CD4-positive, alpha-beta memory T cell (primary cell): ENCODE results near the gene KRTAP9-2. TPM values are rescaled to one million over a fixed set of nuclear protein-coding genes. Genes with fewer than 3 reads are reported as not detected.
"Not testable (repeated sequence)": the region's sequence is repeated elsewhere in the genome, so short reads cannot be mapped to it uniquely, and the experiment has no call there.

Experiments used
- CTCF ChIA-PET: fragments of 350-600 bp; sonication (Branson Sonifier 250); formaldehyde crosslinking; loops from one replicate; lab custom pipeline; 2021; ENCODE audit warnings: inconsistent platforms; ENCODE audit not compliant: partially characterized antibody; lab: Charles Lee
- POLR2A ChIA-PET: fragments of 350-600 bp; sonication (Branson Sonifier 250); formaldehyde crosslinking; loops from one replicate; lab custom pipeline; 2021; ENCODE audit not compliant: partially characterized antibody; lab: Charles Lee
- DNase-seq, 5 donors: peaks; one replicate each; pipeline versions ENCODE4 v3.0.0 to v3.0.0-alpha.2; 2020 to 2022; ENCODE audit warnings: mixed read lengths in 1 of 5
- H3K27ac ChIP-seq: one replicate; pipeline ENCODE4 v1.7.0; 2013; ENCODE audit warnings: low read depth, low read length
- H3K27me3 ChIP-seq: 2 replicates; pipeline ENCODE4 v1.7.0; 2013; ENCODE audit warnings: mild to moderate bottlenecking, low read length, moderate library complexity; ENCODE audit not compliant: insufficient read depth
- H3K36me3 ChIP-seq: 2 replicates; pipeline ENCODE4 v1.7.0; 2013; ENCODE audit warnings: mild to moderate bottlenecking, low read length, moderate library complexity; ENCODE audit not compliant: insufficient read depth
- H3K4me1 ChIP-seq: 2 replicates; pipeline ENCODE4 v1.7.0; 2013; ENCODE audit warnings: mild to moderate bottlenecking, low read length, moderate library complexity; ENCODE audit not compliant: insufficient read depth
- H3K4me3 ChIP-seq, 2 donors: one replicate each; pipeline ENCODE4 v1.7.0; 2013; ENCODE audit warnings: low read length in 2 of 2, mild to moderate bottlenecking in 1 of 2
- H3K9me3 ChIP-seq, 2 donors: one replicate each; pipeline ENCODE4 v1.7.0; 2013; ENCODE audit warnings: low read length in 2 of 2, control low read depth in 1 of 2; ENCODE audit not compliant: control insufficient read depth in 1 of 2
- H3K27ac Mint-ChIP-seq, 7 donors: one replicate each; pipeline ENCODE4 v1.8.0; 2020 to 2021; ENCODE audit warnings: mixed read lengths in 7 of 7, mild to moderate bottlenecking in 6 of 7, inconsistent platforms in 3 of 7, moderate library complexity in 3 of 7
- H3K27me3 Mint-ChIP-seq, 2 donors: one replicate each; pipeline ENCODE4 v1.8.0; 2020 to 2021; ENCODE audit warnings: mixed read lengths in 2 of 2
- H3K36me3 Mint-ChIP-seq, 2 donors: one replicate each; pipeline ENCODE4 v1.8.0; 2020 to 2021; ENCODE audit warnings: mixed read lengths in 2 of 2, inconsistent platforms in 1 of 2, mild to moderate bottlenecking in 1 of 2
- H3K4me1 Mint-ChIP-seq, 4 donors: one replicate each; pipeline ENCODE4 v1.8.0; 2020 to 2021; ENCODE audit warnings: mixed read lengths in 4 of 4, mild to moderate bottlenecking in 1 of 4
- H3K4me3 Mint-ChIP-seq, 8 donors: one replicate each; pipeline ENCODE4 v1.8.0; 2020 to 2021; ENCODE audit warnings: mixed read lengths in 8 of 8, mild to moderate bottlenecking in 7 of 8, moderate library complexity in 6 of 8, inconsistent platforms in 3 of 8
- H3K9me3 Mint-ChIP-seq, 8 donors: one replicate each; pipeline ENCODE4 v1.8.0; 2020 to 2021; ENCODE audit warnings: mixed read lengths in 8 of 8, mild to moderate bottlenecking in 5 of 8, inconsistent platforms in 3 of 8, moderate library complexity in 1 of 8
- intact Hi-C: fragments of 100-400 bp; cut with micrococcal nuclease; formaldehyde crosslinking; loops from one replicate; pipeline ENCODE4 v1.15.1; 2023
- polyA plus RNA-seq, 2 donors: library from polyadenylated mRNA; unstranded; fragments of 300-500 nt; fragmentation: Illumina TruSeq; gene quantifications; one replicate each; pipeline ENCODE4 v1.2.3, GENCODE V29; 2021
- total RNA-seq, 2 experiments: library from RNA; stranded (reverse); gene quantifications; one replicate each; pipeline ENCODE4 v1.2.3, GENCODE V29; 2021

The KRTAP9-2 gene
- total and polyA plus RNA-seq, 4 experiments from 2014 or later = not detected

DNA sequence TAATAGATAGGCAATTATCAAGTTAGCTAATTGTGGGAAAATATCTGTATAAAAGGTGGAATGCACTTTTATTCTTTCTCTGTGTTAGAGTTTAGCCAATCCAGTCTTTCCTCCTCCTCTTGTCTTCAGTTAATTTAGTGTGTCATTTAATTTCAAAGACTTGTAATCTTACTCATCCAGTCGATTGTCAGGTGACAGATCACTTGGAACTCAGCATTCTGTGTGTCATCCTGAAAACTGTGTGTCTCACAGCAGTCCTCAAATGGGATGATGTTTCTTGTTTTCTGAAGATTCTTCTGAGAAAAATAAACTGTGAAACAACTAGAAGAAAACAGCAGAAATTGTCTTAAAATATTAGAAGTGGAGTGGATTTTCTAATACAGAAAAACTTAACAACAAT, 41.4 kb upstream of the KRTAP9-2 start:
- H3K4me1 Mint-ChIP-seq = no peaks in the 10 kb centered on the region
- Histone ChIP-seq H3K4me3 (no peak overlapping the region), H3K27me3 (no peaks in the 10 kb centered on the region), H3K36me3 (no peaks in the 10 kb centered on the region), H3K4me1 (no peaks in the 10 kb centered on the region), H3K9me3 (no peaks in the 10 kb centered on the region), H3K27ac (no peak overlapping the region)
- no peaks in the 10 kb centered on the region for H3K36me3 Mint-ChIP-seq
- ChIA-PET CTCF (no interaction called here), POLR2A (no interaction called here)
- DNase-seq = no peak
- H3K27ac Mint-ChIP-seq = no peak overlapping the region
- intact Hi-C loops = no loop called here
- peaks cover 0 to 5% (median 0%) of the 10 kb centered on the region in 8 donors for H3K9me3 Mint-ChIP-seq
- H3K27me3 Mint-ChIP-seq = peaks cover 3 to 18% of the 10 kb centered on the region in 2 donors
- H3K4me3 Mint-ChIP-seq = no peak overlapping the region

DNA sequence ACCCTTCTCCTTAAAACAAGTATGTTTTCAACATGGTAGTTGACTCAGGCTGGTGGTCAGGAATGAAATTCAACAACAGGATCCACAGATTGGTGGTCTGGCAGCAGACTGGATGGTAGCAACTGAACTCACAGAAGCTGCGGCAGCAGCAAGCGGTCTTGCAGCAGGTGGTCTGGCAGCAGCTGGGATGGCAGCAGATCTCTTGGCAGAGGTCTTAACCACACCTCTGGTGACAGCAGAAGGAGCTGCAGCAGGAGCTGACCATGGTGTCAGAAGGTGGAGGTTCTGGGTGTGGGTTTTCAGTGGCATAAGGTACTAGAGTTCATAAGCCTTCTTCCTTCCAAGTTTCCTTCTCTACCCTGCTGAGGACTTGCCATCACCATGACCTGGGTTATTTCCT, 39.6 kb upstream of the KRTAP9-2 start:
- H3K27me3 Mint-ChIP-seq = peaks cover 9 to 32% of the 10 kb centered on the region in 2 donors

DNA sequence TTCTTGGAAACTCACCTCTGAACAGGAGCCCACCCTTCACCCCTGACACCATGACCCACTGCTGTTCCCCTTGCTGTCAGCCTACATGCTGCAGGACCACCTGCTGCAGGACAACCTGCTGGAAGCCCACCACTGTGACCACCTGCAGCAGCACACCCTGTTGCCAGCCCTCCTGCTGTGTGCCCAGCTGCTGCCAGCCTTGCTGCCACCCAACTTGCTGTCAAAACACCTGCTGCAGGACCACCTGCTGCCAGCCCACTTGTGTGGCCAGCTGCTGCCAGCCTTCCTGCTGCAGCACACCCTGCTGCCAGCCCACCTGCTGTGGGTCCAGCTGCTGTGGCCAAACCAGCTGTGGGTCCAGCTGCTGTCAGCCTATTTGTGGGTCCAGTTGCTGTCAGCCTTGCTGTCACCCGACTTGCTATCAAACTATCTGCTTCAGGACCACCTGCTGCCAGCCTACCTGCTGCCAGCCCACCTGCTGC, 36.6 kb upstream of the KRTAP9-2 start, which contains the start of gene KRTAP9-1:
TSS of gene KRTAP9-1 (plus strand) at position 51 of the 482 bp plus-strand sequence. CDS start at position 51, 0 bp downstream.
- H3K4me3 Mint-ChIP-seq, H3K4me3 ChIP-seq, H3K27ac ChIP-seq, H3K27me3 ChIP-seq, H3K27ac Mint-ChIP-seq, H3K9me3 ChIP-seq, H3K36me3 ChIP-seq, intact Hi-C loops, H3K9me3 Mint-ChIP-seq, H3K36me3 Mint-ChIP-seq, DNase-seq, POLR2A ChIA-PET, H3K4me1 ChIP-seq, H3K4me1 Mint-ChIP-seq, CTCF ChIA-PET: not testable (repeated sequence)
- H3K27me3 Mint-ChIP-seq = peaks cover 9 to 27% of the 10 kb centered on the region in 2 donors

More for the DNA sequence above, 39.6 kb upstream of the KRTAP9-2 start:
- intact Hi-C loops = no loop called here
- no peak overlapping the region for H3K27ac Mint-ChIP-seq
- Histone ChIP-seq H3K4me3 (no peak overlapping the region), H3K36me3 (no peaks in the 10 kb centered on the region), H3K27ac (no peak overlapping the region), H3K27me3 (no peaks in the 10 kb centered on the region), H3K9me3 (no peaks in the 10 kb centered on the region), H3K4me1 (no peaks in the 10 kb centered on the region)
- no peak for DNase-seq
- H3K4me3 Mint-ChIP-seq = no peak overlapping the region
- no peaks in the 10 kb centered on the region for H3K4me1 Mint-ChIP-seq
- CTCF ChIA-PET = no interaction called here
- POLR2A ChIA-PET = no interaction called here
- H3K9me3 Mint-ChIP-seq = peaks cover 0 to 5% (median 0%) of the 10 kb centered on the region in 8 donors
- no peaks in the 10 kb centered on the region for H3K36me3 Mint-ChIP-seq

DNA sequence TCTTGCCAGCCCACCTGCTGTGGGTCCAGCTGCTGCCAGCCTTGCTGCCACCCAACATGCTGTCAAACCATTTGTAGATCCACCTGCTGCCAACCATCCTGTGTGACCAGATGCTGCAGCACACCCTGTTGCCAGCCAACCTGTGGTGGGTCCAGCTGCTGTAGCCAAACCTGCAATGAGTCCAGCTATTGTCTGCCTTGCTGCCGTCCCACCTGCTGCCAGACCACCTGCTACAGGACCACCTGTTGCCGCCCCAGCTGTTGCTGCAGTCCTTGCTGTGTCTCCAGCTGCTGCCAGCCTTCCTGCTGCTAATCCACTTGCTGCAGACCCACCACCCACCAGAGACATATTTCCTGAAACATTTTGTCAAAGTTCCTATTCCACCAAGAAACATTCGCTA, 36.1 kb upstream of the KRTAP9-2 start:
- H3K4me3 ChIP-seq = no peak overlapping the region
- H3K9me3 Mint-ChIP-seq = peaks cover 0 to 5% (median 1%) of the 10 kb centered on the region in 8 donors
- H3K27me3 Mint-ChIP-seq = peaks cover 9 to 27% of the 10 kb centered on the region in 2 donors
- ChIA-PET CTCF (no interaction called here), POLR2A (no interaction called here)
- H3K9me3 ChIP-seq = no peaks in the 10 kb centered on the region
- H3K36me3 Mint-ChIP-seq = no peaks in the 10 kb centered on the region
- intact Hi-C loops = no loop called here
- peaks cover 0 to 5% (median 0%) of the 10 kb centered on the region in 4 donors for H3K4me1 Mint-ChIP-seq
- no peak overlapping the region for H3K27ac Mint-ChIP-seq
- no peak overlapping the region for H3K4me3 Mint-ChIP-seq
- H3K36me3 ChIP-seq = no peaks in the 10 kb centered on the region
- no peak overlapping the region for H3K27ac ChIP-seq
- no peaks in the 10 kb centered on the region for H3K4me1 ChIP-seq
- no peaks in the 10 kb centered on the region for H3K27me3 ChIP-seq
- DNase-seq = no peak

DNA sequence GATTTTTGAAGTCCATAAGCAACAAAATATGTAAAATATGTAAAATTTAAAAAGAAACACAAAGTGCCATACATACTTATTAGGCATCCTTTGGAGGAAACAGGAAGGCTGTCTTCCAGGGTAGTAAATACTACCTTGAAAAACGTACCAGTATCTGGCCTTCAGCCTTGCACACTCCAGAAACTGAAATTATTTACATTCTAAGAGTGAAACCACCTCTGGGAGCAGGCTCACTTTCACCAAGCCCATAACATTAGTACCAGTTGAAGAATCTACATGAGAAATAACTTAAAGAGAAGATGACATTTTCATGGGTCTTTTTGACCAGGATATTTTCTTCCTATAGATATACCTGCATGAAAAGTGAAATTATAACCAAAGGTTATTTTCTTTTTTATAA, 30.4 kb upstream of the KRTAP9-2 start:
- H3K27me3 Mint-ChIP-seq = peaks cover 1 to 12% of the 10 kb centered on the region in 2 donors
- Histone ChIP-seq H3K27me3 (no peaks in the 10 kb centered on the region), H3K36me3 (no peaks in the 10 kb centered on the region), H3K27ac (no peak overlapping the region), H3K9me3 (no peaks in the 10 kb centered on the region), H3K4me1 (no peaks in the 10 kb centered on the region), H3K4me3 (no peak overlapping the region)
- no peak for DNase-seq
- POLR2A ChIA-PET = no interaction called here
- peaks cover 0 to 9% (median 5%) of the 10 kb centered on the region in 8 donors for H3K9me3 Mint-ChIP-seq
- H3K4me1 Mint-ChIP-seq = peaks cover 0 to 5% (median under 1%) of the 10 kb centered on the region in 4 donors
- CTCF ChIA-PET = no interaction called here
- H3K4me3 Mint-ChIP-seq = no peak overlapping the region
- H3K27ac Mint-ChIP-seq = no peak overlapping the region
- H3K36me3 Mint-ChIP-seq = no peaks in the 10 kb centered on the region
- intact Hi-C loops = no loop called here

DNA sequence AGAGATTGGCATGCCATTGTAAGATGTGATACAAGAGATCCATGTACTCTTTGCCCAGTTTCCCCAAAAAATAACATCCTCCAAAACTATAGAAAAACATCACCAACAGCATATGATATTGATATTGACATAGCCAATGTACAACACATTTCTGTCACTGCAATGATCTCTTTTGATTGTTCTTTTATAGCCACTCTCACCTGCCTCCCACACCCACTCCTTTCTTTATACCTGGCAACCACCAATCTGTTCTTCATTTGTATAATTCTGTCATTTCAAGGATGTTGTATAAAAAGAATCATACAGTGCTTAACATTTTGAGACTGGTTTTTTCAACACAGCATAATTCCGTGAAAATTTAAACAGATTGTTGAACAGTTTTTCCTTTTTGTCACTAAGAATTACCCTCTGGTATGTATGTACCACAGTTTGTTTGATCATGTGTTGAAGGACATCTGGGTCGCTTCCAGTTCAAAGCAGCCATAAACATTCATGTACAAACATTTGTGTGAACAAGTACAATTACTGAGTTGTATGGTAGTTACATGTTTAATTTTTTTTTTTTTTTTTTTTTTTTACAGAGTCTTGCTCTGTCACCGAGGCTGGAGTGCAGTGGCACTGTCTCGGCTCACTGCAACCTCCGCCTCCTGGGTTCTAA, 26.9 kb upstream of the KRTAP9-2 start:
- POLR2A ChIA-PET = no interaction called here
- peaks cover 0 to 8% (median 2%) of the 10 kb centered on the region in 8 donors for H3K9me3 Mint-ChIP-seq
- CTCF ChIA-PET = no interaction called here
- no peaks in the 10 kb centered on the region for H3K36me3 Mint-ChIP-seq
- peaks cover 0 to 6% of the 10 kb centered on the region in 2 donors for H3K27me3 Mint-ChIP-seq
- H3K4me3 Mint-ChIP-seq = no peak overlapping the region
- H3K9me3 ChIP-seq = no peaks in the 10 kb centered on the region
- H3K27ac ChIP-seq = no peak overlapping the region
- H3K4me1 ChIP-seq = no peaks in the 10 kb centered on the region
- no peaks in the 10 kb centered on the region for H3K36me3 ChIP-seq
- DNase-seq = no peak
- intact Hi-C loops = no loop called here
- H3K4me1 Mint-ChIP-seq = peaks cover 0 to 1% (median 0%) of the 10 kb centered on the region in 4 donors
- no peak overlapping the region for H3K27ac Mint-ChIP-seq
- no peaks in the 10 kb centered on the region for H3K27me3 ChIP-seq
- no peak overlapping the region for H3K4me3 ChIP-seq

DNA sequence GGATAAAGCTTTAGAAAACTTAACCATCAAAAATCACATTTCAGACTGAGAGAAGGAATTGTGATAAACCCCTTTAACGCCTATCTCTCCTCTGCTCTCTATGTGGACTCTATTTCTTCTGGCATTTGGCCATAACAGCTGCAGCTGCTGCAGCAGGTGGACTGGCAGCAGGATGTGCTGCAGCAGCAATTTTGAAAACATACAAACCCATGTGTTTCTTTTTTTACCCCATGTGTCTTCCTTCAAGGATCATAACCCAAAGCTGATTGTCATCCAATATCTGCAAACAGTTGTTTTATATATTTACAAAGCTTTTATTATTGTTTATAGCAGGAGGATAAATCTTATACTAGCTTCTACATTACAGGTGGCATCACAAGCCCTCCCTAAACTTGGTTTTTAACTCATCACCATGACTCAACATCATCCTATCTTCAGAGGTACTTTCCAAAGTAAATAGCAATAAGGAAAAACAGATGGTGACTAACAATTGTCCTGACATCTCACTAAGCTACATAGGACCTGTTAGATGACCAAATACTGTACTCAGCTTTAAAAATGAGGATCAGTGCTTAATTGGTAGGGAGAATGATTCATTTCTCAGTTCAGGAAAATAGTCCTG, 14.5 kb upstream of the KRTAP9-2 start:
- Mint-ChIP-seq H3K27me3 (peaks cover 23 to 24% of the 10 kb centered on the region in 2 donors), H3K9me3 (peaks cover 0 to 5% (median 0%) of the 10 kb centered on the region in 8 donors), H3K4me3 (no peak overlapping the region), H3K27ac (no peak overlapping the region), H3K36me3 (peaks cover 0 to 4% of the 10 kb centered on the region in 2 donors), H3K4me1 (peaks cover 0 to 8% (median 2%) of the 10 kb centered on the region in 4 donors)
- ChIA-PET CTCF (interaction anchor here (1.0 kb wide), 1 partner anchor 111 kb away, joined by 3 read pairs; no protein-coding TSS in a partner anchor), POLR2A (no interaction called here)
- Histone ChIP-seq H3K4me1 (no peaks in the 10 kb centered on the region), H3K4me3 (no peak overlapping the region), H3K27me3 (no peaks in the 10 kb centered on the region), H3K9me3 (no peaks in the 10 kb centered on the region), H3K36me3 (no peaks in the 10 kb centered on the region), H3K27ac (no peak overlapping the region)
- peak in 1 of 5 donors; percentile 4 for DNase-seq
- intact Hi-C loops = no loop called here
